Activated CD8-positive, alpha-beta memory T cell treated with anti-CD3 and anti-CD28 coated beads, Interleukin-2, amount 50 U/mL, for 1 hour (primary cell): Measurements from ENCODE around the gene SPEG.

ENCODE experiments used
- DNase-seq: peaks from one replicate; pipeline ENCODE4 v3.0.0-alpha.2; 2020; ENCODE audit errors: extremely low read depth

Gene SPEG

GRCh38 chr2:219513787-219514186, 79.1 kb downstream of the SPEG start:
- DNase-seq: no peak

GRCh38 chr2:219514196-219514761, 79.6 kb downstream of the SPEG start, which contains the start of gene ASIC4:
TSS of gene ASIC4 (plus strand) at chr2:219514482. CDS start at chr2:219514725, 243 bp downstream.
- no peak for DNase-seq

GRCh38 chr2:219514836-219515235, 80.2 kb downstream of the SPEG start:
- no peak for DNase-seq

GRCh38 chr2:219515874-219516629, 81.4 kb downstream of the SPEG start:
- no peak for DNase-seq

- no peak for DNase-seq
These were observed 82.2 kb downstream of the SPEG start for GRCh38 chr2:219516888-219517287.

- no peak for DNase-seq
These were observed 83.5 kb downstream of the SPEG start for GRCh38 chr2:219517954-219518778.

- DNase-seq: no peak
These were observed 84.9 kb downstream of the SPEG start for GRCh38 chr2:219519526-219519916.

GRCh38 chr2:219520079-219520478, 85.4 kb downstream of the SPEG start:
- no peak for DNase-seq

- DNase-seq: no peak
These were observed 86.6 kb downstream of the SPEG start for GRCh38 chr2:219521066-219521880.

- DNase-seq: no peak
These were observed 87.7 kb downstream of the SPEG start for GRCh38 chr2:219522111-219523030.

GRCh38 chr2:219523031-219523671, 88.5 kb downstream of the SPEG start:
- no peak for DNase-seq

GRCh38 chr2:219524817-219525216, 90.2 kb downstream of the SPEG start:
- no peak for DNase-seq

- DNase-seq: no peak
These were observed 91.0 kb downstream of the SPEG start for GRCh38 chr2:219525533-219526232.

- DNase-seq: no peak
These were observed 91.9 kb downstream of the SPEG start for GRCh38 chr2:219526320-219527075.

GRCh38 chr2:219527076-219527394, 92.4 kb downstream of the SPEG start:
- DNase-seq: no peak

- DNase-seq: no peak
These were observed 92.8 kb downstream of the SPEG start for GRCh38 chr2:219527472-219527871.

GRCh38 chr2:219530048-219530963, 95.7 kb downstream of the SPEG start:
- peak; percentile 64 for DNase-seq
